M059J (cell line): Measurements from ENCODE around the gene MAPKAPK2. TPM values are rescaled to one million over a fixed set of nuclear protein-coding genes. Genes with fewer than 3 reads are reported as not detected.
"Not testable (repeated sequence)": the region's sequence is repeated elsewhere in the genome, so short reads cannot be mapped to it uniquely, and the experiment has no call there.

Experiments used
- DNase-seq: peaks from one replicate; pipeline ENCODE4 v3.0.0-alpha.2; 2012; ENCODE audit warnings: low read depth
- total RNA-seq: library from RNA; depleted of rRNA; stranded (reverse); fragments of >200 nt; shearing (Covaris generic); gene quantifications from 2 replicates; pipeline ENCODE4 v1.2.3, GENCODE V29; 2014; rRNA removed

MAPKAPK2 gene
- 28.8 and 55.8 TPM in 2 replicates for total RNA-seq

GRCh38 chr1:206684478-206685333 lies at the start of gene MAPKAPK2:
Gene MAPKAPK2, plus strand, starts transcription at chr1:206684905. Its CDS starts 325 bp downstream, at chr1:206685230.
- peak; percentile 62 for DNase-seq

GRCh38 chr1:206635080-206635977 lies 49.4 kb upstream of the MAPKAPK2 start, which contains the start of gene DYRK3:
Gene DYRK3, plus strand, starts transcription at chr1:206635536. Its CDS starts 168 bp downstream, at chr1:206635704.
- peak; percentile 93 for DNase-seq

DNA sequence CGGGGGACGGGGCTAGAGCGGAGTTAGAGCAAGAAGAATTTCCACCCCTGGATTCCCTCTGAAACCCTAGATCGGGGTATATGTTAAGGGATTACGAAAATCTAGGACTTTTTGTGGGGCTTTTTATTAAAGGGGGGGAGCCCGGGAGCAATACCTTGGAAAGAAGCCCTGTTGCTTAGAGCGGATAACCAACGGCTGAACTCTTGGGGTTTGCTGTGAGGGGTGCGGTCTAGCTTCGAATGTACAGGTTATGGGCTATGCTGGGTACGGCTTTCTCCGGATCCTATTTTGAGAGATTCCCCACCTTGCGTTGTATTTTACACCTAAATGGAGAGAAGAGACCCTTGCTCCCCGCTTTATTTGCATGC lies 48.7 kb upstream of the MAPKAPK2 start:
- DNase-seq, result peak; percentile 35

DNA sequence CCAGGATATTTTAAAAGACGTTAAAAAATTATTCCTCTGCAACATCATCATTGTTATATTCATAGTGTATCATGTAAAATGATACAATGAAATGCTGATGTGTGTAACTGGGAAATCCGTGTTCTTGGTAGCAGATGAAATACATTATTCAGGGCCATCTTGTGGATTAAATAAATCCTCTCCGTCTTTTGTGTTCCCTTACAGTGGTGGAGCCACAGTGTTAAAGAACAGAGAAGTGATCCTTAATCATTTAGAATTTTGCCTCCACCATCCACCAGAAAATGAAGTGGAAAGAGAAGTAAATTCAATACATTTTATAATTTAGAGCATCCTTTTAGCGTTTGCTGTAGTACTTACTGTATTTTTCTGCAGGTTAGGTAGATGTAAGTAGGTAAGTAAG lies 48.0 kb upstream of the MAPKAPK2 start:
- DNase-seq, result no peak

- no peak for DNase-seq
Measured at GRCh38 chr1:206637605-206638004, 47.1 kb upstream of the MAPKAPK2 start.

DNA sequence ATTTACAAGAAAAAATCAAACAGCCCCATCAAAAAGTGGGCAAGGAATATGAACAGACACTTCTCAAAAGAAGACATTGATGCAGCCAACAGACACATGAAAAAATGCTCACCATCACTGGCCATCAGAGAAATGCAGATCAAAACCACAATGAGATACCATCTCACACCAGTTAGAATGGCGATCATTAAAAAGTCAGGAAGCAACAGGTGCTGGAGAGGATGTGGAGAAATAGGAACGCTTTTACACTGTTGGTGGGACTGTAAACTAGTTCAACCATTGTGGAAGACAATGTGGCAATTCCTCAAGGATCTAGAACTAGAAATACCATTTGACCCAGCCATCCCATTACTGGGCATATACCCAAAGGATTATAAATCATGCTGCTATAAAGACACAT lies 42.6 kb upstream of the MAPKAPK2 start:
- not testable (repeated sequence) for DNase-seq

DNA sequence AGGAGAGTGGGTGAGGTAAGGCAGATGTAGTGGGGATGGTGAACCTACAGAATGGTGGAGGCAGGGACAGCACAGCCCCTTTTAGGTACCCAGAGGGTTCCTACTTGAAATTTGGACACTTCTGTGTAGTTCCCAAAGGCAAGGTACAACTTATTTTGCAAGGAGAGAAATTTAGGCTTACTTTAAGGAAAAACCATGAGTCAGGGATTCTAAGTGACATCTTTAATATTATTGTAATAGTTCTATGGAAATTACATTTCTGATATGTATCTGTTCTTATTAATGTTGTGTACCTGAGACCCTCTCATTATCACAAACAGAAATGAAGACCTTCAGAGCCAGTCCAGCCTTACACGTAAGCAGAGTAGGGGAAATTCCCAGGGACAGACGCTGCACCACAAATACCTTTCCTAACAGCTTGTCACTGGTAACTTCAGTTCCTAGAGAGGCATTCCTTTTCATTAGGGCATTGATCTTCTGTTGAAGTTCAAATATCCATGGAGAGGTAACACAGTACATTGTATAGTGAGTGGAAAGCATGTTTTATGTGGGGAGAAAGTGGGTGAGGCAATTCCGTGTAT lies 41.5 kb upstream of the MAPKAPK2 start:
- DNase-seq, result no peak

DNA sequence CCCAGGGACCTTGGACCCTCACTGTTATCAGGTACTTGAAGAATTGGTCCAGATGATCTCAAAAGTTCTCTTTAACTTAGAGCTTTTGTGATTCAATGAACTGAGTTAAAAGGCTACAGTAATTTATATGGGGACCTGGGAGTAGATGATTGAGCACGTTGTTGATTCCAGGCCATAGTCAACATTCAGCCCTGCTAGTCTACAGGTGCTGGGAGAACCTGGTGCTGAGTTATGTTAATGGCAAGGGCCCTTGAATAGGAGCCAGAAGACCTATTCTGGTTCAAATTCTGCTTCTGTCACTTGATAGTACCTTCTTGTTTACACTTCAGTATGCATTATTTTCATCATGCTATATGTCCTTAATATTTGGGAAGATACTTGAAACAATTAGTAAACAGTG lies 38.2 kb upstream of the MAPKAPK2 start:
- no peak for DNase-seq

DNA sequence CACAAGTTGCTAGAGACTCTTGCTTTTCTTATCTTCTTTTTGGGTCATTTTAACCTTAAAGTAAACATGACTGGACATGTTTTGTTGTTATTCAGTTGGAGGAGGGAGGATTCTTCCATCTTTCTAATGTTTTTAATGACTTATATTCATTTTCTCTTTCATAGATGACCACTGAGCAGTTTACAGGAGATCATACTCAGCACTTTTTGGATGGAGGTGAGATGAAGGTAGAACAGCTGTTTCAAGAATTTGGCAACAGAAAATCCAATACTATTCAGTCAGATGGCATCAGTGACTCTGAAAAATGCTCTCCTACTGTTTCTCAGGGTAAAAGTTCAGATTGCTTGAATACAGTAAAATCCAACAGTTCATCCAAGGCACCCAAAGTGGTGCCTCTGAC lies 37.5 kb upstream of the MAPKAPK2 start:
- no peak for DNase-seq

- DNase-seq, result peak; percentile 9
Measured at GRCh38 chr1:206649261-206649921, 35.3 kb upstream of the MAPKAPK2 start.

GRCh38 chr1:206651014-206651413 lies 33.7 kb upstream of the MAPKAPK2 start:
- DNase-seq, result no peak

- peak; percentile 55 for DNase-seq
Measured at GRCh38 chr1:206651958-206652890, 32.5 kb upstream of the MAPKAPK2 start.

DNA sequence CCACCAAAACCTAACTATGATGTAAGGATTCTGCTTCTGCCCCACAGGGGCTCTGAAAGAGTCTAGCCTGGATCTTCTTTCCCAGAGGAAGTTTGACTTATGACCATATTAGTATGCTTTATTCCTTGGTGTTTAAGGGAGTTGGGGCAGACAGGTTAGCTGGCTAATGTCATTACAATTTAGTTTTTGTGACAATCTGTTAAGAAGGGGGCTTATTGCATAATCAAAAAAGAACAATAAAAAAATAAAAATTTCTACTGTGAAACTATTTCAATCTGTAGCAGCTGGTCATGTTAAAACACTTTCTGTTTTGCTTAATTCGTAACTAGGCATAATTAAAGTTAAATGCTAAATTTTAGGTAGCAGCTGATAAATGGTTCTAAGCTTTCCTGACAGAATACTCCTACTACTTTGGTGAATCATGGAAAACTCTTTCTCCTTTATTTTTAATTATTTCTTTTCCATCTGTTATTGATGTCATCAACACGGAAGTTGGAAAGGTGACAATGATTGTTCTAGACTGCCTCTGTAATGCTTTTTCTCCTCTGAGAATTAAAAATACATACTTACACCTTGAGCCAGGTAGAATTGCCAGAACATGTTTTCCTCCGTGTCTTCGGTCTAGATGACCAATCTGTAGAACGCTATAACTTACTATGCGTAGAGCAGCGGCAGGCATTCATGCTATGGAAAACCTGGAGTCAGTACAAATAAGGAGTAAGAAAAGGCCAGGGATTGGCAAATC lies 30.8 kb upstream of the MAPKAPK2 start:
- DNase-seq, result no peak

GRCh38 chr1:206654828-206655227 lies 29.9 kb upstream of the MAPKAPK2 start:
- no peak for DNase-seq

GRCh38 chr1:206655471-206655882 lies 29.2 kb upstream of the MAPKAPK2 start:
- DNase-seq, result no peak

GRCh38 chr1:206656936-206657335 lies 27.8 kb upstream of the MAPKAPK2 start:
- no peak for DNase-seq

- no peak for DNase-seq
Measured at GRCh38 chr1:206657751-206658150, 27.0 kb upstream of the MAPKAPK2 start.

- DNase-seq, result no peak
Measured at GRCh38 chr1:206658264-206658980, 26.3 kb upstream of the MAPKAPK2 start.

DNA sequence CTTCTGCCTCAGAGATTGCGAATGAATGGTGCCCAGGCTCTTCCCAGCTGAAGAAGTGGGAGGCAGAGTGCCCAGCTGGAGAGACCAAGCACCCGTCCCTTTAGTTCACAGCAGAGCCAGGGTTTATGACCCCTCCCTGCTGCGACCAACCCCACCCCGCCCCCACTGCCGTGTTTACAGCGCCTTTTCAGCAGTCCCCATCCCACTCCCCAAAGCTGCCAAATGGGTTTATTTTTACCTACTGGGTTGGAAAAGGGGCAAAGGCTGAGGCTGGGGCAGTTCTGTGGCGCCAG lies 25.8 kb upstream of the MAPKAPK2 start:
- DNase-seq, result no peak
